Measurements from ENCODE around the gene MFAP1.
A peak's percentile ranks its signal among the peaks of the same experiment; 100 is the strongest.
"Not testable (repeated sequence)": the region's sequence is repeated elsewhere in the genome, so short reads cannot be mapped to it uniquely, and the experiment has no call there.

The MFAP1 gene, protein sequence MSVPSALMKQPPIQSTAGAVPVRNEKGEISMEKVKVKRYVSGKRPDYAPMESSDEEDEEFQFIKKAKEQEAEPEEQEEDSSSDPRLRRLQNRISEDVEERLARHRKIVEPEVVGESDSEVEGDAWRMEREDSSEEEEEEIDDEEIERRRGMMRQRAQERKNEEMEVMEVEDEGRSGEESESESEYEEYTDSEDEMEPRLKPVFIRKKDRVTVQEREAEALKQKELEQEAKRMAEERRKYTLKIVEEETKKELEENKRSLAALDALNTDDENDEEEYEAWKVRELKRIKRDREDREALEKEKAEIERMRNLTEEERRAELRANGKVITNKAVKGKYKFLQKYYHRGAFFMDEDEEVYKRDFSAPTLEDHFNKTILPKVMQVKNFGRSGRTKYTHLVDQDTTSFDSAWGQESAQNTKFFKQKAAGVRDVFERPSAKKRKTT

GRCh38 chr15:43824302-43825246 lies at the start of gene MFAP1:
Gene MFAP1 (minus strand): TSS chr15:43824690. CDS start chr15:43824569, 121 bp downstream.
- peak; percentile 97 for DNase-seq

GRCh38 chr15:43873651-43874050 lies 49.2 kb upstream of the MFAP1 start:
- no peak for DNase-seq

DNA sequence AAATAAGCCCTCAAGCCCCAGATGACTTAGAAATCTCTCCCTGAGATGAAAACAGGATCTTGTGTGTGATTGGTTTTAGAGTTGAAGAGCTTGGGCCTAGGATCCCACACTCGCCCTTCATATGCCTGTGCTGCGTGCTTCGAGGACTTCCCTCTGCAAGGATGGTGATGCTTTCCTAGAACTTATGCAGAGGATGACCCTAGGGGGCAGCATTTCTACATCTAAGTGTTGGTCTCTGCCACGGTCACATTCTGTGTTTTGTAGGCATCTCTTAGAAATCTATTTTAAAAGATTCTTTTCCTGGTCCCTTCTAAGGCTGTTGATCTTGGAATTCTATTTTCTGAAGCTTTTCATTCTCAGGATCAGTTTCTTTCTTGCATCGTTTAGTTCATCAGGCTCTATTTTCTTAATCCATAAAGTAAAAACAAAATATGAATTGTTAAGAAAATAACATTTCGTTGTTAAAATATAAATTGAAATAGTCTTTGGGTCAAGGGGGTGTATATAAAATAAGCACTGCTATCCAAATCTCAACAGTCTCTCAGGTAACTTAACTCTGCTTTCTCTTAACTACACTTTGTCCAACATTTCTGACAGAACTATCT lies 48.0 kb upstream of the MFAP1 start:
- DNase-seq = peak; percentile 62

DNA sequence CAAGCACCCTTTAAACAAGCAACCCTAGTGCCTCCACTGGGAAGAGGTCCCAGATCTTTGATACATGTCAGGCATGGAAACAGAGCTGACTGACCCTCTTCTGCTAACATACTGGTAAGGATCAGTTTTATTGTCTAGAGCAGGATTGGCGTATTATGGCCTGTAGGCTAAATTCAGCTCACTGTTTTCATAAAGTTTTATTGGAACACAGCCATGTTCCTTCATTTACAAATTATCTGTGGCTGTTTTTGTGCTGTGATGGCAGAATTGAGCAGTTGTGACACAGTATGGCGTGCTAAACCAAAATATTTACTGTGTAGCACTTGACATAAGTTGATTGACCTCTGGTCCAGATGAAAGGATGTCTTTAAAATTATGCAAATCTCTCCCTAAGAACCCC lies 47.3 kb upstream of the MFAP1 start:
- no peak for DNase-seq

- no peak for DNase-seq
Observed at GRCh38 chr15:43868406-43868805, 43.9 kb upstream of the MFAP1 start.

DNA sequence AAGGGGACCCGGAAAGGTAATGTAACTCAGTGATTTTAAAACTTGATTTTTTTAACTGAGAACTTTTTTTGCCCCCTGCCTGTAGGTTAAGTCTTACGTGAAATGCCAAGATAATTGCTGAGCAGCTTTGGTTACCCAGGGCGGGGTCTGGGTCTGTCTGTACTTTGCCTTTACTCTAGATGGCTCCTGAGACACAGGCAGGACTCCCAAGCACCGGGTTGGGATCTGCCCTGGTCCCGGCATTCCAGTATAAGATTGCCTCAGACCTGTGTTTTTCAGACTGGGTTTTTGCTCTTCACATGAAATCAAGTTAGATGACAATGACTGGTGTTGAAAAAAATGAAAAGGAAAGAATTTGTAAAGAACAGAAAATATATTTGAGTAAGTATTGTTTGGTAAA lies 42.6 kb upstream of the MFAP1 start:
- DNase-seq = no peak

GRCh38 chr15:43866636-43867035 lies 42.1 kb upstream of the MFAP1 start:
- DNase-seq = not testable (repeated sequence)

- DNase-seq = no peak
Observed at GRCh38 chr15:43859546-43859945, 35.1 kb upstream of the MFAP1 start.

DNA sequence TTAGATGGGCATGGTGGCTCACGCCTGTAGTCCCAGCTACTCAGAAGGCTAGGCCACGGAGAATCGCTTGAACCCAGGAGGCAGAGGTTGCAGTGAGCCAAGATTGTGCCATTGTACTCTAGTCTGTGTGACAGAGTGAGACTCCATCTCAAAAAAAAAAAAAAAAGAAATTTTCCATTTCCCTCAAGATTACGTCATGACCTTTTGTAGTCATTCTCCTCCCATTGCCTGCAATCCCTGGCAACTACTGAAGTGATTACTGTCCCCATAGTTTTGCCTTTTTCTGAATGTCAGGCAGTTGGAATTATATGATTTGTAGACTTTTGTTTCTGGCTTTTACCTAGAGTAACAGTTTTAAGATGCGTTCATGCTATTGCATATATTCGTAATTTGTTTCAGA lies 30.3 kb upstream of the MFAP1 start:
- no peak for DNase-seq

- DNase-seq = no peak
Observed at GRCh38 chr15:43852607-43853006, 28.1 kb upstream of the MFAP1 start.

- DNase-seq = no peak
Observed at GRCh38 chr15:43851251-43851650, 26.8 kb upstream of the MFAP1 start.

- DNase-seq = peak; percentile 10
Observed at GRCh38 chr15:43845421-43845820, 20.9 kb upstream of the MFAP1 start.

GRCh38 chr15:43832485-43832884 lies 8.0 kb upstream of the MFAP1 start:
- not testable (repeated sequence) for DNase-seq

- DNase-seq = not testable (repeated sequence)
Observed at GRCh38 chr15:43831519-43832052, 7.1 kb upstream of the MFAP1 start.

- DNase-seq = not testable (repeated sequence)
Observed at GRCh38 chr15:43830691-43831275, 6.3 kb upstream of the MFAP1 start.

- not testable (repeated sequence) for DNase-seq
Observed at GRCh38 chr15:43829951-43830540, 5.6 kb upstream of the MFAP1 start.

GRCh38 chr15:43828061-43828657 lies 3.7 kb upstream of the MFAP1 start:
- peak; percentile 28 for DNase-seq

DNA sequence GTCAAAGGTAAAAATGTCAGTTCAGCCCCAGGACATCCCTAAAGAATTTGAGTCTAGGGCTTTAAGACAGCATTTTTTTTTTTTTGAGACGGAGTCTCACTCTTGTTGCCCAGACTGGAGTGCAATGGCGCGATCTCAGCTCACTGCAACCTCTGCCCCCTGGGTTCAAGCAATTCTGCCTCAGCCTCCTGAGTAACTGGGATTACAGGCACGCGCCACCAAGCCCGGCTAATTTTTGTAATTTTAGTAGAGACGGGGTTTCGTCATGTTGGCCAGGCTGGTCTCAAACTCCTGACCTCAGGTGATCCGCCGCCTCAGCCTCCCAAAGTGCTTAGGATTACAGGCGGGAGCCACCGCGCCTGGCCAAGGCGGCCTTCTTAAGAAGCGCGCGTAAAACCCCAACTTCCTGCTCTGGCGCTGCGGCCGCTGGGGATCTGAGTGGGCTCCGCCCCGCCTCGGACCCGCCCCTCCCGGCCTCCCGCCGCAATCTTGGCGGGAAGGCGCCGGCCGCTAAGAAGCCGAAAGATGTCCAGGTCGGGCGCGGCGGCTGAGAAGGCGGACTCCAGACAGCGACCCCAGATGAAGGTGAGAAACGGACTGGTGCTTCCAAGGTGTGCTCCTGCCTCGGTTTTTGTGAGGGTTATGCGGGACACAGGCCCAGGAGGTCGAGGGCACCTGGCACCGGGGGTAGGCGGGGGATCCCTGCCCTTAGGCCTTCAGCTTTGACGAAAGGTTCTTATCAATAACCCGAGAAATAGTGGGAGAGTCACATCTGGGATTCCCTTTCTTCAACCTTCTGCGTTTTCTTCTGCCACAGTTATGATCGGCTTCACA lies 2.2 kb upstream of the MFAP1 start, which contains the start of gene WDR76:
Gene WDR76, plus strand, starts transcription at position 495 of the 834 bp plus-strand sequence. Its CDS starts 31 bp downstream, at position 526.
- peak; percentile 89 for DNase-seq

DNA sequence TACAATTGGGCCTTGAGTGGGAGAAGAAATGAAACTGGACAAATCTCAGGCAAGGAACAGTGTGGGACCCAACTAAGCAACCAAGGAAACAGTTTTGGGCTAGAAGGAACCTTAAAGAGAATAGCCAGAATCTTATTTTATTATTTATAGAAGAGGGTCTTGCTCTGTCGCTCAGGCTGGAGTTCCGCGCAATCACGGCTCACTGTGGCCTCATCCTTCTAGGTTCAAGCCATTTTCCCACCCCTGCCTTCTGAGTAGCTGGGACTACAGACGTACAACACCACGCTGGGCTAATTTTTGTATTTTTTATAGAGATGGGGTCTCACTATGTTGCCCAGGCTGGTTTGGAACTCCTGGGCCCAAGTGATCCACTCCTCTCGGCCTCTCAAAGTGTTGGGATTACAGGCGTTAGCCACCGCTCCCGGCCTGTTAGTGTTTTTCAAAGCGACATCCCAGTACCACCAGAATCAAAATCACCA lies 1.6 kb upstream of the MFAP1 start:
- no peak for DNase-seq

DNA sequence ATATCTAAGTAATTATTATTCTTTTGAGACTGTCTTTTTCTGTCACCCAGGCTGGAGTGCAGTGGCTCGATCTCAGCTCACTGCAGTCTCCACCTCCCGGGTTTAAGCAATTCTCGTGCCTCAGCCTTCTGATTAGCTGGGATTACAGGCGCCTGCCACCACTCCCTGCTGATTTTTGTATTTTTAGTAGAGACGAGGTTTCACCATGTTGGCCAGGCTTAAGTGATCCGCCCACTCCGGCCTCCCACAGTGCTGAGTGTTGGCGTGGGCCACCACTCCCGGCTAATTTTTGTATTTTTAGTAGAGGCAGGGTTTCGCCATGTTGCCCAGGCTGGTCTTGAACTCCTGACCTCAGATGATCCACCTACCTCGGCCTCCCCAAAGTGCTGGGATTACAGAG lies 815 bp upstream of the MFAP1 start:
- not testable (repeated sequence) for DNase-seq

Data from EL (cell line).